Measurements from ENCODE around the gene MLPH.

The MLPH gene

DNA sequence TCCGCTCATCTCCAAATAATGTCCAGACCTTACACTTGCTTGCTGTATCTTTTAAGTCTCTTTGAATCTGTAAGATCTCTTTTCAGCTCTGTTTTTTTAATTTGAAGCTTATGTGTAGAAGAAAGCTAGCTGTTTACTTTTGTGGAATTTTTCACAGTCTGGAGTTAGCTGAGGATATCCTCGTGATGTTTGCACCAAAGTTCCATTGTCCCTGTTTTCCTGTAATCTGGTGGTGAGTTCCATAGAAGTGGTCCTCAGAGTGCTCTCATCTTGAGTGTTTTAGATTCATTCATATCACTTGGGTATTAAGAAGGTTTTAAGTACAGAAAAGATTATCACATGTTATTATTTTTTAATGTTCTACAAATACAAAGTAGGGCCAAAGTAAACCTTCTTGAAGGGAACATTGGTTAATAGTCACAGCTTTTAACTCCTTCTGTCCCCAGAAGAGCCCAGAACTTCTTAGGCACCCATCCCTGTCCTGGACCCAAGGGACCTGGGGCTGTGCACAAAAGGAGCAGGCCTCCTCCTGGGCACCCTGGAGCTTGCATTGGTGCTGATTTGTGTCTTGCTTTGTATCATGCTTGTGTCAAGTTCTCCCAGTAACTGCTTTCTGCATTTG lies 15.0 kb downstream of the MLPH start:
- no peak for DNase-seq

DNA sequence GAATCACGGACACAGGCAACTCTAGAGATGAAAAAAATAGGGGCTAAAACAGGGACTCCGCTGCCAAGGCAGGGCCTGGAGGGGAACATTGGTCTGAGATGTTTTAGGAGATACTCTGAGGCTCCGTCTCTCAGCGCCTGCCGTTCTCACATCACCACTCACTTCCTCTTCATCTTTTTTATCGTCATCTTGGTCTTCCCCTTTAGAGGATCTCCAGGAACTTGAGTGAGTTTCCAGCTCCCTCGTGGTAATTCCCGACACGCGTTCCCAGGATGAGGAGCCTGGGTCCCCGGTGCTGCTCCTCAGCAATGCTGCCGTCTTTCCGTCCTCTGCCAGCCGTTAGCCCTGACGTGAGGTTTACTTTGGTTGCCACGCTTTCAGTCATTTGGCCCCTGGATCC lies 16.1 kb downstream of the MLPH start:
- DNase-seq = no peak

DNA sequence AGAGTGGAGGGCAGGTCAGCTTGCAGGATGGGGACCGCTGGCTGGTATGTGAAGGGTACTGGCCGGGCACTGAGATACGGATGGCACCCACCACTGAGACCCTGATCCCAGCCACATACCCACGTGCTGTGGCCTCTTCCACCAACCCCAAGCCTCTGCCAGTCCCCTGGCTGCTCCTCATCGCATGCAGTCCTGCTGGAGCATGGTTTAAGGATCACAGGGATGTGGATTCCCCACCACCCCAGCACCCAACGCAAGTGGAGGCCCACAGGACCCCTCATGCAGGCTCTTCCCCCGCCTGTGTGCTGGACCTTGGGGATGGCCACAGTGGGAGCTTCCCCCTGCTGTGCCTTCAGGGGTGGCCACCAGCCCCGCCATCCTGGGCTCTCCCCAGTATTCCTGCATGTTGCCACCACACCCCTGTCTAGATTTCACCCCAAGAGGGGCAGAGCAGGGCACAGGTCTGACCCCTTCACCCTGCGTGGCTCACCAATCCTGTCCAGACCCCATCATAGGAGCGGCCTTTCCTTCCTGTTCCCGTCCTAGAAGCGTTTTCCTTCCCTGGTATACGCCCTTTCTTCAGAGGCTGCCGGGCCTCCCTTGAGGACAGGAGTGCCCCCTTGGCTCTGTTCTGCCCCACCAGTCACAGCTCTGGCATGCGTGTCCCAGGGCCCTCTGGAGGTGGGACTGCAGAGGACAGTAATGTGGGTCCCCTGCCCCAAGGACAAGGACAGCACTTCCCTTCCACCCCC lies 18.3 kb downstream of the MLPH start:
- no peak for DNase-seq

DNA sequence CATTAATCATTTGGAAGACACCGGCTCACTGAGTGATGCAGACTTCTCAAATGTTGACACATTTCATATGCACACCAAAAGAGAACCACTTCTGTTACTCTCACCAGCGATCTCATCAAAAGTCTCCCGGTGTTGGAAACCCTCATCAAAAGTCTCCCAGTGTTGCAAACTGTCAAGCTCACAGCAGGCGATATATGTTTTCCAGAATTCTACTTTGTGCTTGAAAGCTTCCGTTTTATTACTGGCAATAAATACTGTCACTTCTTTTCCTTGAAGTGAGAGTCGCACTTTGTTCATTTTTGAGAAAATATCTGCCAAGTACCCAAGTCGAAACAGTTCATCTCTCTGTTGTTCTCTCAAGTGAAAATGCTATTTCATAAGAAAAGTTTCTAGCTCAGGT lies 20.5 kb downstream of the MLPH start:
- DNase-seq = no peak

DNA sequence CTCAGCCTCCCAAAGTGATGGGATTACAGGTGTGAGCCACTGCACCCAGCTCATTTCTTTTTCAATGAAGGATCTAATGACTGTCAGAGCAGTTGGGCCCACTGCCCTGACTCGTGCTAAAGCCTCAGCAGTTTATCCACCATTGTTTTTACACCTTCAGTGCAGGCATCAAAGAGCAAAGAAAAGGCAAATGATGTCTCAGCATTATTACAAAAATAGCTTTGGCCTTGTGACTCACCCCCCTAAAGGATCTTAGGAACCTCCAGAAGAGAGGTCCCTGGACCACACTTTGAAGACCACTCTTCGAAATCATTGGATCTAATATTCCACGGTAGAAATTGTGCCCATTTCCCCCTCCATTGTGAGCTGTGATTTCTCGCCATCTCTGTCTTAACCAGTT lies 21.3 kb downstream of the MLPH start:
- DNase-seq = no peak

DNA sequence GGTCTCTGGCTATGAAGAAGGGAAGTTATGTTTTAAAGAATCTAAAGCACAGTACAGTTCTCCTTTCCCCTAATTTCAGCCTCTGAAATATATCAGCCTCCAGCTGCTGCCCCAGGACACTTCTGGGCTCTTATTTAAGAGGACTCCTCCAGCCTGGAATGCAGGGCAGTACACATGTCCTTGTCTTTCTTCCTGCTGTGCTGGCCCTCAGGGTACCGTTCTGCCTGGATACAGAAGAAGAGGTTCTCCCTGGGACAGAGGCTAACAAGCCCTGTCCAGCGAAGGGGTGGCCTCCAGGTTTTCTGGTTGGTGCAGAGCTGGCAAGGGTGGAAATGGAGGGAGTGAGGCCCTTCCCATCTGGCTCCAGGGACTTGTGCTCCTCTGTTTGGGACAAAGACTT lies 22.1 kb downstream of the MLPH start:
- no peak for DNase-seq

DNA sequence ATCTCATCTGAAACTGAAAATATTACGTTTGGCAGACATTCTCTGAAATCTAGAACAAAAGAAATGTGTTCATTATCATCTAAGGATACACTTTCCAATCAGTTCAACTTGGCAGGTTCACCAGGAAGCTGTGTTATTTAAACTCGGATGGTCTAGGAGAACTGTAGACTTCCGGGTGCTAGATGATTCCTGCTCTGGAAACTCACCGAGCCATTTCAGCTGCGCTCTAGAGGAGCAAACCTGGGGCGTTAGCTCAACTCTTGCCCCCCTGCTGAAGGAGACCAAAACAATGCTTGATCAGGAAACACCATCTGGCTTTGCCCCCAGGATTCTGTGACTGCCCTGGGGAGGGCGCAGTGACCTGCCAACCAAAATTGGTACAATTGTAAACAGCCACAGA lies 22.9 kb downstream of the MLPH start:
- no peak for DNase-seq

DNA sequence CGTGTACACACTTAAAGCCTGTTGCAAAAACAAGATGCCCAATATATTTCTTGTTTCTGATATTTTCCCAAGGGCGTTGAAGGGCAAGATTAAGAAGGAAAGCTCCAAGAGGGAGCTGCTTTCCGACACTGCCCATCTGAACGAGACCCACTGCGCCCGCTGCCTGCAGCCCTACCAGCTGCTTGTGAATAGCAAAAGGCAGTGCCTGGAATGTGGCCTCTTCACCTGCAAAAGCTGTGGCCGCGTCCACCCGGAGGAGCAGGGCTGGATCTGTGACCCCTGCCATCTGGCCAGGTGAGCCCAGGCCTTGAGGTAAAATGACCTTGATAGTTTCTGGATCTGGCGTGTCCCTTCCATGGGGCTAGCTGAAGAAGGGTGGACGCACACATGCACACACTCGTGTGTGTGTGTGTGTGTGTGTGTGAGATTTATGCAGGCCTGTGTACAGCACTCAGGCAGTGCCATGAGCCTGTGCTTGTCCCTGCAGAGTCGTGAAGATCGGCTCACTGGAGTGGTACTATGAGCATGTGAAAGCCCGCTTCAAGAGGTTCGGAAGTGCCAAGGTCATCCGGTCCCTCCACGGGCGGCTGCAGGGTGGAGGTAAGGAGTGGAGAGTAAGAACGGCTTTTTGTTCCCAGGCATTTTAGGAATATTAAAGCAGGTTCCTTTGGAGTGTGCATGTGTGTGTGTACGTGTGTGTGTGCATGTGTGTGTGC lies 23.6 kb downstream of the MLPH start:
- no peak for DNase-seq

DNA sequence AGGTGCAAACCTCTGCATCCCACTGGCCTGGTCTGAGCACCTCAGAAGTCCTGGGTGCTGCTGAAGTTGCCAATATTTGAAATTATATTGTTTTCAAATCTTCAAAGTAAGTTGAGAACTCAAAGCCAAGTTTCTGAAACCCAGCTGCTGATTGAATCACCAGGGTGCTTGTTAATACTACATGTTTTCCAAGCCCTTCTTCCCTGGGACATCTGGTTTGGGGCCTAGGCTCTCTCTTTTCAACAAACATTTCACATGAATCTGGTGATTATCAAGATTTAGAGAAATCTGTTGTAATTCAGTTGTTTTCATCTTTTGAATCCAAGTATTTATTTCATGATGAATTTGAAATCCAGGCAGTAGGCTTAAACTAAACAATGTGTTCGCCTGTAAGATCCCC lies 24.4 kb downstream of the MLPH start:
- DNase-seq = no peak

DNA sequence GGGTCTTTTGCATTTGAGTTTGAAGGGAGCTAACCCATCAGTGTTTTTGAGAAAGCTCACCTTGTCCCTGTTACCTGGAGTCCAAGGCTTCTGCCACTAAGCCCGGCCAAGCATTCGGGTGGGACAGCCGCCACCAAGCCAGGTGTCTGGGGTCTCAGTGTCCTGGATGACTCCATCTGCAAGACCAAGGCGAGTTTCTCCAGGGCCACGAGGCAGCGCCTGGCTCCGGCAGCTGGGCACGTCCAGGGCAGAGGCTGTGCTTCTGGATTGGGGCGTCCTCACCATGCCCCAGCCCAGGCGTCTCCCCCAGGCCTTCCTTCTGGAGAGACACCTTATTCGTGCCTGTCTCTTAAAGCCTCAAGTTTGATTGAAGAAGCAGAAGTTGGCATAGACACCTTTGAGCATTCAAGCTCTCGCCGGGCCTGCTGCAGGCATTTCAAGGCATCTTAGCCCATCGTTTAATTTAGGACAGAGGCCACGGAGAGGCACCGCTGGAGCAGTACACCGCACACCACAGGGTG lies 24.9 kb downstream of the MLPH start:
- DNase-seq = no peak

DNA sequence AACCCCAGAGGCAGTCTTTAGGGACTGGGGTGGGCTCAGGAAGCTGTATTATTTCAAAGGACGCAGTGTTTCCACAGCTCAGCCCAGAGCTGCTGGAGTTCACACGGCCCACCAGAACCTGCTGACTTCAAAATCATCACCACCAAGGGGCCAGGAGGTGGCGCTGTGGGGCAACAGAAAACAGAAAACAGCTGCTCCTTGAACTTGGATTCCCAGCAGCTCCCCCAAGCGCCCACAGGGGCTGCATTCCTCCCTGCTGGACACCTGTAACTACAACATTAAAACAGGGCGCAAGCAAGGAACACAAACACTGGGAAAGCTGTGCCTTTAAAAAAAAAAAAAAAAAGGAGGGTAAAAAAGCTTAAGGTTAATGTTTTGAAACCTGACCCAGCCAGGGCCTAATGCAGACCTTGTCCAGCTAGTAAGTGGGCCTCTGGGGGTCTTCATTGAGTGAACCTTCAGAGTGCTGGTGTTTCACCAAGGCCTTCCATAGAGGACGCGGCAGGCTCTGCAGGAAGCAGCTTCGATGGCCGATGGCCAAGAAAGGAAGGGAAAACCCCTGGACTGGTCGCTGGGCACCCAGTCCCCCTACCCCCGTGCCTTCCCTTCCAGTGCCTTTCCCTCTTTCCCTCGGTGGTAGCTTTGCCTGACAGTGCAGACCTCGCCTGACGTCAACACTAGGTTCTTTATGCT lies 25.9 kb downstream of the MLPH start:
- DNase-seq = peak; percentile 48

DNA sequence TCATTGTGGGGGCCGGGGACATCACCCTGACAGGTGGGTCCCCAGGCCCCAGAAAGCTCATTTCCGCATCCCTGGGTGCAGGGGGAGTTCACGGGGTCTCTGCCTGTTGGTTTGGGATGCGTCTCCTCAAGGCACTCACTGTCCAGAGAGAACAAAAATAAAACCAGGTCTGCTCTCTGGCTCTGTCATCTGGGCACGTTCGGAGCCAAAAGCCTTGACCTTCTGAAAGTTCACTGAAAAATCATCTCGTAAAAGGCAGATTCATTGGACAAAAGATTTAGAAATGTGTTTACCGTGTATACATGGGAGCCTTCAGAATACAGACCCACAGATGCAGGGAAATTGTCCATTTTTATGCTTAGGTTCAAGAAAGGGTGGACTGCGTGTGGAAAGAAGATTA lies 26.6 kb downstream of the MLPH start:
- DNase-seq = no peak

DNA sequence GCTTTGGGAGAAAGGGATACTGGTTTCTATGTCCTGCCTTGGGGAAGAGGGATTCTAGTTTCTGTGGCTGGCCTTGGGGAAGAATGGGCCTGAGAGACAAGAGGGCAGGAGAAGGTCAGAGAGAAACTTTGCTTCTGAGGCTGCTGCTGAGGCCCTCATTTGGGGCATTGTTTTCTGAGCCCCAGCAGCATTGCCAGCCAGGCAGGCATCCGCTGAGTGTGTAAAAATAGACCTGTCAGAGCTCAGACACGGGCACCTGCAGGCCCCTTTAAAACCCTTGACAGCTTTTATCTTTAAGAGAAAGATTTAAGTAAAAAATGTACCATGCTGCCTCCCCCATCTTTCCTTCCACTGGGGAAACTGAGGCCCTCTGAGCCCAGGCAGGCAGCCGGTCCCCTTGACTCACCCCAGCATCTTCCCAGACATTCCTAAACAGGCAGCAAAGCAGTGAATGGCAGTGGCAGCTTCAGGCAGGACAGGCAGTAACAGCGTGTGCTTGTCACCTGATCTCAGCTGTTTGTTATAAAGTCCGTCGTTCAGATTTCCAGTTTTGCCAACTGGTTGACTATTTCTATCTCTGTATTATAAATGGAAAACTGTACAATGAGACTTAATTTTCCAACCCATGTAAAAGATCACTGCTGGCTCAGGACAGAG lies 27.6 kb downstream of the MLPH start:
- no peak for DNase-seq

DNA sequence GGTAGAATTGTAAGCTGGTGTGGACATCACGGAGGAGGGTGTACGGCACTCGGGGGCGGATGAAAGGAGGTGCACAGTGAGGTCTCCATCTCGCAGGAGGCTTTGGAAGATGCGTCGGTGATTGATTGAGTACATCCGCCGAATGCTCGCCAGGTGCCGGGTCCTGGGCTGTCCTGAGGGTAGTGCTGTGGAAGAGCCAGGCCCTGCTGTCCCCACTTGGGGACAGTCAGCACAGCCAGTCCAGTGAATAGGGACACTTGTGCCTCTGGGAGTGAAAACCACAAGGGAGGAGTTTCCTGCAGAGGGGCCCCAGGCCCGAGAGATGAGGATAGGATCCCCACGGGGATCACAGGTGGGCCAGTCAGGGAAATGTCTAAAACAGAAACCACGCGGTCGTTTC lies 28.1 kb downstream of the MLPH start:
- no peak for DNase-seq

DNA sequence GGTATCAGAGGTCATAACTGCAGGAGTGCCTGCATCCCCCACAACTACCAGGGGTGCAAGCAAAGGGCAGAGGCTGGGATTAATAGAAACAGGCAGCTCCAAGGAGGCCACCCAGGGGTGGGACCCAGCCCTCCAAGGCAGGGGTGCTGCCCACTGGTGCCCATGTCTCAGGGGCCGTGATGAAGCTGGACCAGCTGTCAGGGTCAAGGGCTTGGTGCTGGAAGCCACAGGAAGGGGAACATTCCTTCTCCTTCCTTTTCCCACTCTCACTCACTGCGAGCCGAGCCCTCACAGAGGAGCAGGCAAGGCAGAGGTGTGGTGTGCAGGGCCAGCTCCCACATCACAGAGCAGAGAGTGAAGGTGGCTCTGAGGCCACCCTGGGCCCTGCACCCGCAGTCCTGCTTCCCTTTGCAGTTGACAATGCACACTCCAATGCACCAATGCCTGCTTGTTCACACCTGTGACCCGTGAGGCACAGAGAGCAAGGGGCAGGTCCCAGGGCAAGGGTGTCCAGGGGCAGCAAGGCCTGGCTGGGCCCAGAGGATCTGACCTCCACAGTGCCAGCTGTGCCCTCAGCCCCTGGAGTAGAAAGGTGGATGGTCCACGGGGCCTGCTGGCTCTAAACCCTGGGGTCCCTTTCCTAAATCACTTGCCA lies 28.7 kb downstream of the MLPH start:
- no peak for DNase-seq

DNA sequence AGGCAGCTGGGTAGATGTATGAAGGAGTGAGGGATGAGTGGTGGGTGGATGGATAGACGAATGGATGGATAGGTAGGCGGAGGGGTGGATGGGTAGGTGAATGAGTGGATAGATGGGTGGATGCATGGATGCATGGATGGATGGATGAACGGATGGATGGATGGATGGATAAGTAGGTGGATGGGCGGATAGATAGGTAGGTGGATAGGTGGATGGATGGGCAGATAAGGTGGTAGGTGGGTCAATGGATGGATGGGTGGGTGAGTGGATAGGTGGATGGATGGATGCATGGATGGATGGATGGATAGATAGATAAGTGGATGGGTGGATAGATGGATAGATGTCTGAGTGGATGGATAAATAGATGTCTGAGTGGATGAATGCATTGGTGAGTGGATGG lies 30.1 kb downstream of the MLPH start:
- DNase-seq = no peak

DNA sequence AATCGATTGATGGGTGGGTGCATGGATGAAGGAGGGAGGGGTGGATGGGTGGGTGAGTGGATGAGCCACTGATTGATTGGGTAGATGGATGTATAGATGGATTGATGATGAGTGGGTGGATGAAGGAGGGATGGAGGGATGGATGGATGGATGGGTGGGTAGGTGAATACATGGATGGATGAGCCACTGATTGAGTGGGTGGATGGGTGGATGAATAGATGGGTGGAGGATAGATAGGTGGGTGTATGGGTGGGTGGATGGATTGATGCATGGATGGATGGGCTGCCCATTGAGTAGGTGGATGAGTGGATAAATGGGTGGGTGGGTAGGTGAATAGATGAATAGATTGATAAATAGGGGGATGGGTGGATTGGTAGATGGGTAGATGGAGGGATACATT lies 30.9 kb downstream of the MLPH start:
- no peak for DNase-seq

DNA sequence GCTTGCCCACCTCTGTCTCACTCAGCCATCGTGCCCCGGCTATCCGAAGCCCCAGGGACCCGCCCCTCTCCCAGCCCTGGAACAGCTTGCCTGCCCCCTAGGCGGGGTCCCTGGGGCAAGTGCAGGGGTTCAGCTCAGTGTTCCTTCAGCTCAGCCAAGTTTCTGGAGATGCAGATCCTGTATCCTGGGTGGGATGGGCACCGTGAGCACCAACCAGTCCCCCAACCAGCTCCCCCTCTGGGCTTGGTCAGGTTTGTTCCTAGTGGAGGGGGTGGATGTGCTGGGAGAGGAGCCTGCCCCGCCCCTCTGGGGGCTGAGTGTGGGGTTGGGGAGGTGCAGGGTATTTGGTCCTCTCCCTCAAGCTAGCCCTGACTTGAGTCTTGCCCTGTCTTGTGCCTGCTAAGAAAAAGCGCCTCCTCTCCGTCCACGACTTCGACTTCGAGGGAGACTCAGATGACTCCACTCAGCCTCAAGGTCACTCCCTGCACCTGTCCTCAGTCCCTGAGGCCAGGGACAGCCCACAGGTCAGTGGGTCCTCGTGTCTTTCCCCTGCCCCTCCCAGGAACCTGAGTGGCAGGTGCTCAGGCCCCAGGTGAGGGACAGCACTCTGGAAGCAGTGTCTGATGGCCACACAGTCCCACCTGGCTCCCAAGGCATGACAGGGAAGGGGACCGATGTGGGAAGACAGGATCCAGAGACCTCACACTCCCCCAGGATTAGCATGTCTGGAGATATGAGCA lies 32.6 kb downstream of the MLPH start:
- no peak for DNase-seq

DNA sequence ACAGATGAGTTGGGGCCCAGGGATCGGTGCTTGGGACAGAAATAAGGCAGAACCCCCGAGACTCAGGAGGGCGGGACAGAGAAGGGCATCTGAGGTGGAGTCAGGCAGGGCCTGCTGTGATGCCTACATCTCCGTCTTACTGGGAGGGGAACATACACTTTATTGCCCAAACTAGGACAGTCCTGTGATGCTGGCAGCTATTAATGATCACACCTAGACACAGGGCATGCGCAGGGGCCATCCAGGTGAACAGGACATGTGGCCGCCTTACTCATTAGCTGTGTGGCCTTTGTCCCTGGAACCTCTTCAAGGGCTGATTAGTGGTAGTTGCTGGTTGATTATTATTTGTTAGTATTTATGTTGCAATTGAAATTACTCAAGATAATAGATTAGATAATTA lies 33.2 kb downstream of the MLPH start:
- DNase-seq = no peak

DNA sequence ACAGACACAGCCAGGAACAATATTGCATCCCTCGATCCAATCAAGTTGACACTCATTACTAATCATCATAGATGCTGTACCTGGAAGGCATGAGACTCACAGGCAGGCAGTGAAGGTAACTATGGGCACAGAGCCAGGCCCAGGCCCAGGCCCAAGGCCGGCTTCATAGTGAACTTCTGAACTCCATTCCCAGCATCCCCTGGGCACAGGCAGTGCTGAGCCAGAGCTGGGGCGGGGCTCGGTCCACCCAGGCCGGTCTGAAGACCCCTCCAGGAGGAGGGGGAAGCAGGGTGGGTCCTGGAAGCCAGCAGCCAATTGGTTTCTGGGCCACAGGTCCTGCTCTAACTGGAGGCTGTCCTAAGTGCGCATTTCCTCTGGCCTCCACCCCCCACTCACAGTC lies 37.6 kb downstream of the MLPH start:
- DNase-seq = no peak

DNA sequence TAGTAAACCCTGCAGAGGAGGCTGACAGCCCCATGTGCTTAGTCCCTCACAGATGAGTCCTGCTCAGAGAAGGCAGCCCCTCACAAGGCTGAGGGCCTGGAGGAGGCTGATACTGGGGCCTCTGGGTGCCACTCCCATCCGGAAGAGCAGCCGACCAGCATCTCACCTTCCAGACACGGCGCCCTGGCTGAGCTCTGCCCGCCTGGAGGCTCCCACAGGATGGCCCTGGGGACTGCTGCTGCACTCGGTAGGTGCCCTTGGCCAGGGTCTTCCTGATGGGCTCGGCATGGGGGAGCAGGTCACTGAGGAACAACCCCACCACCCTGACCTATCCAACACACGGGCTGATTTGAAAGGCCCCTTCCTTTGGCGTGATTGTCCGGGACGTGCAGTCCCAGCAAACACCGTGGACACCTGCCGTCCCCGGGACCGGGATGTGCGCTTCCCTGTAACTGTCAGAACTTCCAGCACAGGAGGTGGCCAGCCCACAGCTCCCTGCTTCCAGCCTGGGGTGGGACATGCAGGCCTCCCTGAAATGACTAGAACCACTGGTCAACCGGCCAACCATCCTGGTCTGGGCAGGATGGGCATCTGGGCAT lies 38.6 kb downstream of the MLPH start:
- DNase-seq = no peak
